ENCODE measurements around the gene PGF.

- TF ChIP-seq CTCF (CRISPR knock-in tag; IDR thresholded peaks at IDR 0.05) (no peak), ZBTB14 (CRISPR knock-in tag; IDR thresholded peaks at IDR 0.05) (no peak)
Measured at GRCh38 chr14:74974364-74975058, 19.1 kb upstream of the PGF start.
